Neural progenitor cell (in vitro differentiated cells): ENCODE data around the gene ENO2.

Experiments
- EZH2 ChIP-seq: fragments of 200-600 bp; sonication (generic); IDR thresholded peaks from 2 replicates; pipeline ENCODE4 v1.6.1; 2017; ENCODE audit warnings: antibody characterized with exemption, mild to moderate bottlenecking, moderate library complexity
- EZH2phosphoT487 ChIP-seq: fragments of 200-600 bp; sonication (generic); IDR thresholded peaks from 2 replicates; pipeline ENCODE4 v1.6.1; 2017; ENCODE audit warnings: antibody characterized with exemption

- TF ChIP-seq EZH2phosphoT487 (no peak), EZH2 (no peak)
Measured at GRCh38 chr12:6935371-6936193, 21.2 kb downstream of the ENO2 start.
